HG03565 (cell line): ENCODE results near the gene BBC3.

Source experiments
- ATAC-seq: cut with Tn5 transposase; IDR thresholded peaks from one replicate; pipeline ENCODE4 v1.9.1; 2021; ENCODE audit warnings: mild to moderate bottlenecking, moderate library complexity; ENCODE audit not compliant: unreplicated experiment

BBC3 gene

DNA sequence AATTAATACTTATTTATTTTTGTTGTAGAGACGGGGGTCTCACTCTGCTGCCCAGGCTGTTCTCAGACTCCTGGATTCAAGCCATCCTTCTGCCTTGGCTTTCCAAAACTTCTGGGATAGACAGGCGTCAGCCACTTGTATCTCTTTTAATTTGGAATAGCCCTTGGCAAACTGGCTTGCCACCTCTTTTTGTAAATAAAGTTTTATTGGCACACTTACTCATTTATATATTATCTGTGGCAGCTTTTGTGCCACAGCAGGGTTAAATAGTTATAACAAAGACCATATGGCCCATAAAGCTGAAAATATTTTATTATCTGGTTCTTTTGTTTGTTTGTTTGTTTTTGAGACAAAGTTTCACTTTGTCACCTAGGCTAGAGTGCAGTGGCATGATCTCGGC is 30.5 kb downstream of the BBC3 start:
- no peak for ATAC-seq

DNA sequence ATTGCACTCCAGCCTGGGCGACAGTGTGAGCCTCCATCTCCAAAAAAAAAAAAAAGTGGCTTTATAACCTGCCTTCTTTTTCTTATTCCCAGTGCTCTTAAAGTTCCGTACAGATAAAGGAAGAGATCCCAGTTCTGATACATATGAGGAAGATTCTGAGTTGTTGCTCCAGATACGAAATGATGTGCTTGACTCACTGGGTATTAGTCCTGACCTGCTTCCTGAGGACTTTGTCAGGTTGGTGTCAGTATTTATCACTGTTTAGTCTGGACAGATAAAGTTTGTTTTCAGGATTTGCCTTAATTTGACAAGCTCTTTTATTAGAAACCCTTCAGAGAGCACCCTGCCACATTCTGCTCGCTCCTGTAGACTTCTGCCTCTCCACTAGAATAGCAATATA is 33.9 kb downstream of the BBC3 start:
- no peak for ATAC-seq

DNA sequence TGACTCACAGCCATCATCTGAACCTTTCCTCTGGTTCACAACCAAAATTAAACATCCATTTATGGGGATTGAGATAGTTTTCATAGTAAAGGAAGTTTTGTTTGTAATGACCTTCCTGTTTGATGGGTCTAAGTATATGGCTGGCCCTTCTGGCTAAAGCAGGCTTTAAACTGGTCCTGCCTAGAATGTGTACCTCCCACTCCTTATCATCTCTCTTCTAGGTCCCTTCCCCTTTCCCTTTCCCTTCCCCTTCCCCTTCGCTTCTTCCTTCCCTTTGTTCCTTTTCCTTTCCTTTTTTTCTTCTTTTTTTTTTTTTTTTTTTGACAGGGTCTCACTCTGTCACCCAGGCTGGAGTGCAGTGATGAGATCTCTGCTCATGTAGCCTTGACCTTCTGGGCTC is 35.6 kb downstream of the BBC3 start:
- ATAC-seq = no peak

DNA sequence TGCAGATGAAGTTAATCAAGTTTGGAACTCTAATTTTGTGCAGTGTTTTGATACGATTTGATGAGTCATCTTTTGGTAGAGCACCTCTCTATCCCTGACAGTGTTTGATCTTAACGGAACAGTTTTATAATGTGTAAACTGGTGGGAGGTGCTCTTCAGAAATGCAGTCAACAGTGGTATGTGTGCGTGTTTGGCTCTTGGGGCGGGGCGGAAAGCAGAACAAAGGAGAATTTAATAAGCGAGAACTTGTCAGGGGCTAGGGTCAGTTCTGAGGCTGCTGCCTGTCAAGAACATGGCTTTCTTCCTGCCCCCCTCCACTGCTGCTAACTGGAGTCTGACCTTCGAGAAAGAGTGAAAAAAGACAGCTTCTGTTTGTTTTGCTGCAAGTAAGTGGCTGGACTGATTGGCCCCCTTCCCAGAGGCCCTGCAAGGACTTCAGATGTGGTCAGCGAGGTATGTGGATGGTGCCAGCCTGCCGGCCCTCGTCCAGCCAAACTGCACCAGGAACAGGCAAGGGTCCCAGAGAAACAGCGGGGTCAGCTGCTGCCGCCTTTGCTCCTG is 40.8 kb downstream of the BBC3 start:
- no peak for ATAC-seq

DNA sequence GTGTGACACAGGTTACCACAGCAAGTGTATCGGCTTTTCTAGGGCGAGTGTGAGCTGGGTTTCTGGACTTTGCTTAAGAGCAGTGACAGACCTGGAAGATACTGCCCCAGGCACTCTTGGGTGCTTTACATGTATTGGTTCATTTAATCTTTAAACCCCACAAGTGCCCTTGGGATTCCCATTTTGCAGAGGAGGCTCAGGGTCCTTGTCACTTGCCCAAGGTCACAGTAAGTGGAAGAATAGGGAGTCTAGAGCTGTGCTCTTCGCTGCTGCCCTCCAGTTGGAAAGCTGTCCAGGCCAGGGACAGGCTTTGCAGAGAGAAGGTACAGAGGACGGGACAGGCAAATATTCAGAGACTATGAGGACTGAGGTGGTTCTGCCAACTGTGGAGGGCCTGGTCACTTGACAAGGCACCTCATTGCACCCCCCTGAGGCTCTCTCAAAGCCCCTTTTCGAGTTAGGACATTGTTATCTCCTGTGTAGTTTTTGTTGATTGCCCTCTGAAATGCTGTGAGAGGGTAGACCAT is 42.4 kb downstream of the BBC3 start:
- ATAC-seq = no peak

DNA sequence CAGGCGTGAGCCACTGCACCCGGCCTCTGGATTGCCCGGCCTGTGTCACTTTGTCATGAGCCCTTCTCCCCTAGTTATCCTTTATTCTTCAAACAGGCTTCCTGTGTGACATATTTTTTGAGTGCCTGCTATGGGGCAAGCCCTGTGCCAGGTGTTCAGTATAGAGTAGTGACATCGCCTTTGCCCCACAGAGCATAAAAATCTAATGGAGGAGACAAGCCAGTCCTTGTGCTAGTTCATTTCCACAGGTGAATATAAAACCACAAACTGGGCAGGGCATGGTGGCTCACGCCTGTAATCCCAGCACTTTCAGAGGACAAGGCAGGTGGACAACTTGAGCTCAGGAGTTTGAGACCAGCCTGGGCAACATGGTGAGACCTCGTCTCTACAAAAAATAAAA is 43.2 kb downstream of the BBC3 start:
- ATAC-seq = no peak

DNA sequence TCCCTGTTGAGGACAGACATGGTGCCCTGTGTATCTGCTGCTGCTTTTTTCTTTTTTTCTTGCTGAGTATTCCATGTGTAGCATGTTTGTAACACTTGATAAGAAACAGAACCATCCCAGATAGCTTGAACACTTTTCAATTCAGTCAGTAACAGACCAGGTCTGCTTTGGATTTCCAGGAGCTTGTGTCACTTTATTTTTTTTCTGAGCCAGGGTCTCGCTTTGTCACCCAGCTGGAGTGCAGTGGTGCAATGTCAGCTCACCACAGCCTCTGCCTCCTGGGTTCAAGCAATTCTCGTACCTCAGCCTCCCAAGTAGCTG is 43.7 kb downstream of the BBC3 start:
- no peak for ATAC-seq

DNA sequence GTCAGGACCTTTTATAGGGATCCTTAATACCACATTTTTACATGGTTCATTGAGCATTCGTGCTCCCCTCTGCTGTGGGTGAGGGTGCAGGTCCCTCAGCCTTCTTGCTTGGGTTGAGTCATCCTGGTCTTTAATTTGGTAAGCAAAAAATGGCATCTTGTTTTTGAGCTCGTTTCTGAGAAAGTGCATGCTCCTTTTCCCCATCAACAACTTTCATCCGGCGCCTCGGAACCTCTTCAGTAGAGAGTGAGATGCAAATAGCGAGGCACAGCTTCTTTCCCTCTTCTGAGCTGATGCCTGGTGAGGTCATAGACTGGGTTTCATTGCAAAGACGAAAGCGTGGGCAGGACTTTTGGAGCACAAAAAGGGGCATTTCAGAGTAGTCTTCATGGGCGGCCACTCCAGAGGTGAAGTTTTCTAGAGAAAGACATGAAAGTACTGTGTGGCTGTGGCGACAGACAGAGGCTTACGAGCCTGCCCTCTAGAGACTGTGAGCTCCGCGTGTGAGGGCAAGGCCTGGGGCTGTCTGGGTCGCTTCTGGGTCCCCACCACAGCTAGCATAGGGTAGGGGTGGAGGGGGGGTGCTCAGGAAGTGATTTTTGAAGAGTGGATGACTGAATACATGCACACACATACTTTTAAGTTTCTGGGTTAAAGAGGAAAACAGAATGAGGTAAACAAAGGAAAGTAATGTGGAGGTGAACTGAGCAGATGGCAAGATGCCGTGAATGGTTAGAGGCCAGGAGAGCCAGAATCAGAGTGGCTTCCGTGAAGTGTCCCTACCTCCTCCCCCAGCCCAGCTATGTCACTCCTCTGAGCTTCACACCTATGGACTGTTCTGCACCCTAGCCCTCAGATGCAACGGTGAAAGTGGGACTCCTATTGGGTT is 44.3 kb downstream of the BBC3 start:
- ATAC-seq = peak; percentile 64

DNA sequence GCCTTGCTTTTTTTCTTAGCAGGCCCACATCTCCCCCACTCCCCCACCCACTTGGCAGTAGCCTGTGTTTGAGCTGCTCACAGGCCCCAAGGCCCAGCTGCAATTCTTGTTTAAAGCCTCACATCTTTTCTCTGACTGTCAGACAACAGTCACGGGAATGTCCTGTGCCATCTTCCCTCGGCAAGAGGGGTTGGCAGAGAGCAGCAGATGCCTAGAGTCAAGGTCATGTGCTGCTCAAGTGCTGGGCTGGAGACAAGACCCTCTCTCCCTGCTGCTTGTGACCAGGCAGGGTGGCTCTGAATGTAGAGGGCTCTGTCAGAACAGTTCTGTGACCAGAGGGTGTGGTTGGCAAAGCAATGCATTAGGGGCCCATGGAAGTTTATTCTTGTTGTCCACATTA is 47.4 kb downstream of the BBC3 start:
- ATAC-seq = no peak

DNA sequence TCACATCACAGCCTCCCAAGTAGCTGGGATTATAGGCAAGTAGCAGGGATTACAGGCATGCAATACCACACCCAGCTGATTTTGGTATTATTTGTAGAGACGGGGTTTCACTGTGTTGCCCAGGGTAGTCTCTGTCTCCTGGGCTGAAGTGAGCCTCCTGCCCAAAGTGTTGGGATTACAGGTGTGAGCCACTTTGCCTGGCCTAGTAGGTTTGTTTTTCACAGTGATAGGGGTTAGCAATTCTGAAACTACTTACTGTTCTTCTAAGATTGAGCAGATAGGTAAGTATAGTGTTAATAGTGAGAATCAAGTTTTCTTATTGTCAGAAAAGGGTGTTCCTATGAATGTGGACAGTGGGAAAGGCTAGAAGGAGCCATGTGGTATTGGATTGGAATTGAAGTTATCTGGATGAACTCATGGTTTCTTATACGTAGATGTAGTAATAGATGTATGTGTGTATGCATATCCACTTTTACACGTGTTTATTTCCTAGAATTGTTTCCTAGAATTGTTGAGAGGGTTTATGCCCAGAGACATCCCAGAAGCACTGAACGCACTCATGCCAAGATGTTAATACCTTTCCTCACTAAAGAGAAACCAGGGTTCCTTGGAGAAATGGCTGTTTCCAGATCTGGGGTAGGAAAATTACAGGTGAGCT is 51.2 kb downstream of the BBC3 start:
- ATAC-seq = no peak

DNA sequence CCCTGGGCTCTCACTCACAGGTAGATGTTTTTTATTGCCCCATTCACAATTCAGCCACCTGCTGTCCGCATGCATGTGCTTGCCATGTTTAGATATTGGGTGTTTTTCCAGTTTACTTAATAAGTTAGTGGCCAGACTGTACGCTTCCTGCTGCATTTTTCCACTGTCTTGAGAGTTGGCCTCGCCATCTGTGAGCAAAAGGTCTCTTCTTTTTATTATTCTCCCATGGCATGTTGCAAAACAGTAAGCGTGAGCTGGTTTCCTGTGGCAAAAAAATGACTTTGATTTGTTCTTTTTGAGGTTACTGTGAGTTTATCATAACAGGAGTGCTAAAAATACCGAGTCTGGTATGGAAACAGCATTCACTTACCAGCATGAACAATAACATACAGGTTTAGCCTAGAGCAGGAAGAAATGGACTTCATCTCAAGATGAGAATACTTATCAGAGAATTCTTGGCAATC is 54.3 kb downstream of the BBC3 start:
- ATAC-seq = no peak

DNA sequence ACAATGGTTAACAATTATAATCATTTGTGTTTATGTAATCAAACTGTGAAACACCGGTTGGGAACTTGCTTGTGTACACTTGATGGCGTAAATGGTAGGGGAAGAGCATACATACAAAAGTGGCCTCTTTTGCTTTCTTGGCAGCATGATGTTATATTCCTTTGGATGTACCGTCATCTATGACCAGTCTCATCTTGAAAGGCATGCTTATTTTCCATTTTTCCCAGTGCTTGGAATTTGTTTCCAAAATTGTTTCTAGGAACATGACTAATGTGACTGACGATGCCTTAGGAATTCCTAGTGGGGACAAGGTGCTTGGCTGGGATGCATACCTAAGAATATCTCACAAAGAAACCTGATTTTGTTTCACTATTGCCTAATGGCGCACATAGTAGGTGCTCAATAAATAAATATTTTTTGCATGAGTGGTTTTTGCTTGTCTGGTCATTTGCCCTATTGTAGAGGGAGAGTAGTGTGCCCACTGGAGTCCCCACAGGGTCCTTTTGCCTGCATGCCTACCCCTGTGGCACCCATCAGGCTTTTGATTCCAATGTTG is 54.9 kb downstream of the BBC3 start:
- no peak for ATAC-seq

DNA sequence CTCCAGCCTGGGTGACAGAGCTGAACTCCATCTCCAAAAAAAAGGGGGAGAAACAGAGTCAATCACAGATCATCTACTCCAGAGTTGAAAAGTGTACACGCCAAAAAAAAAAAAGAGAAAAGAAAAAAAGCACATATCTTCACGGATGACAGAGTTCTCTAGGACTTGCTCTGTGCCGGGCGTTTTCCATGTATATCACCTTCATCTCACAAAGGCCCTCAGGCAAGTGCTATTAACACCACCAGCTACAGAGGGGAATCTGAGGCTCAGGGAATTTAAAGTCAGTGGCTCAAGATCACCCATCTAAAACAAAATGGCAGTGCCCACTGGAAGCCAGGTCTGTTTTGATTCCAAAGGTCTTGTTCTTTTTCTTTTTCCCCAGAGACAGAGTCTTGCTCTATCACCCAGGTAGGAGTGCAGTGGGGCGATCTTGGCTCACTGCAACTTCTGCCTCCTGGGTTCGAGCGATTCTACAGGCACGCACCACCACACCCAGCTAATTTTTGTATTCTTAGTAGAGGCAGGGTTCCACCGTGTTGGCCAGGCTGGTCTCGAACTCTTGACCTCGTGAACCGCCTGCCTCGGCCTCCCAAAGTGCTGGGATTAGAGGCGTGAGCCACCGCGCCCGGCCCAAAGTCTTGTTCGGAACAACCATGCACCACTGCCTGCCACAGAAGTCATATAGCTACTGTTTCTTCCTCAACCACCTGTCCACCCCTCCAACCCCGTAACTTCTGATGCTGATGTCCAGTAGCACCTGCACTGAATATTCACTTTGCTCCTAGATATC is 58.1 kb downstream of the BBC3 start:
- ATAC-seq = no peak
